HL-60 (cell line): ENCODE measurements around the gene COX7B2.

Experiments
- CTCF ChIP-seq: IDR thresholded peaks from one replicate; pipeline ENCODE4 v1.5.1; 2011; ENCODE audit warnings: low read length, control low read depth, inconsistent platforms; ENCODE audit not compliant: insufficient read depth
- GABPA ChIP-seq: IDR thresholded peaks from 2 replicates; pipeline ENCODE4 v1.6.1; 2012; ENCODE audit warnings: low read depth
- POLR2AphosphoS5 ChIP-seq: IDR thresholded peaks from 2 replicates; pipeline ENCODE4 v1.6.1; 2012; ENCODE audit warnings: low read depth
- REST ChIP-seq: IDR thresholded peaks from 2 replicates; pipeline ENCODE4 v1.6.1; 2012; ENCODE audit warnings: low read depth; ENCODE audit not compliant: insufficient replicate concordance
- SPI1 ChIP-seq: IDR thresholded peaks from 2 replicates; pipeline ENCODE4 v1.6.1; 2012; ENCODE audit warnings: low read depth, mild to moderate bottlenecking, borderline replicate concordance

GRCh38 chr4:46945062-46945461 is 36.0 kb upstream of the COX7B2 start:
- TF ChIP-seq POLR2AphosphoS5 (no peak), CTCF (no peak), REST (no peak), SPI1 (no peak), GABPA (no peak)
